Gastroesophageal sphincter (tissue), 3 donors: Measurements from ENCODE around the gene DBP.

Experiments
- POLR2A ChIP-seq, 2 donors: fragments of 450-650 bp; IDR thresholded peaks; one replicate each; pipeline ENCODE4 v1.6.1; 2017; ENCODE audit warnings: antibody characterized with exemption in 2 of 2, mild to moderate bottlenecking in 2 of 2, moderate library complexity in 1 of 2
- POLR2AphosphoS5 ChIP-seq: sonication (generic); formaldehyde crosslinking; IDR thresholded peaks from one replicate; pipeline ENCODE4 v1.6.1; 2017; ENCODE audit warnings: antibody characterized with exemption
- TF ChIP-seq, protein P1 (sequence below), 4 experiments: fragments of 200-600 bp in 2 of 4; fragments of 450-650 bp in 2 of 4; sonication (generic) in 1 of 4; IDR thresholded peaks; one replicate each; pipeline ENCODE4 v1.5.1; 2017 to 2019; ENCODE audit warnings: antibody characterized with exemption in 4 of 4, mild to moderate bottlenecking in 2 of 4, moderate library complexity in 2 of 4

- TF ChIP-seq, protein P1, sequence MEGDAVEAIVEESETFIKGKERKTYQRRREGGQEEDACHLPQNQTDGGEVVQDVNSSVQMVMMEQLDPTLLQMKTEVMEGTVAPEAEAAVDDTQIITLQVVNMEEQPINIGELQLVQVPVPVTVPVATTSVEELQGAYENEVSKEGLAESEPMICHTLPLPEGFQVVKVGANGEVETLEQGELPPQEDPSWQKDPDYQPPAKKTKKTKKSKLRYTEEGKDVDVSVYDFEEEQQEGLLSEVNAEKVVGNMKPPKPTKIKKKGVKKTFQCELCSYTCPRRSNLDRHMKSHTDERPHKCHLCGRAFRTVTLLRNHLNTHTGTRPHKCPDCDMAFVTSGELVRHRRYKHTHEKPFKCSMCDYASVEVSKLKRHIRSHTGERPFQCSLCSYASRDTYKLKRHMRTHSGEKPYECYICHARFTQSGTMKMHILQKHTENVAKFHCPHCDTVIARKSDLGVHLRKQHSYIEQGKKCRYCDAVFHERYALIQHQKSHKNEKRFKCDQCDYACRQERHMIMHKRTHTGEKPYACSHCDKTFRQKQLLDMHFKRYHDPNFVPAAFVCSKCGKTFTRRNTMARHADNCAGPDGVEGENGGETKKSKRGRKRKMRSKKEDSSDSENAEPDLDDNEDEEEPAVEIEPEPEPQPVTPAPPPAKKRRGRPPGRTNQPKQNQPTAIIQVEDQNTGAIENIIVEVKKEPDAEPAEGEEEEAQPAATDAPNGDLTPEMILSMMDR (IDR thresholded peaks at IDR 0.05) = no peak
- no peak for TF ChIP-seq POLR2AphosphoS5
- TF ChIP-seq POLR2A (IDR thresholded peaks at IDR 0.05) = no peak
Observed at GRCh38 chr19:48665786-48666185, 28.6 kb upstream of the DBP start.
